HTERT RPE-1 (cell line): ENCODE data around the gene HYAL2.
"Not testable (repeated sequence)": the region's sequence is repeated elsewhere in the genome, so short reads cannot be mapped to it uniquely, and the experiment has no call there.

Source experiments
- in situ Hi-C: fragments of 300-500 bp; cut with MboI; formaldehyde crosslinking; loops from 4 replicates; pipeline ENCODE4 v1.14.3; 2020; ENCODE audit warnings: low sequenced_read_pairs

HYAL2 gene

GRCh38 chr3:50272911-50273688 lies 49.4 kb downstream of the HYAL2 start:
- in situ Hi-C loops: no loop called here

GRCh38 chr3:50272538-50272910 lies 50.0 kb downstream of the HYAL2 start:
- in situ Hi-C loops: not testable (repeated sequence)

DNA sequence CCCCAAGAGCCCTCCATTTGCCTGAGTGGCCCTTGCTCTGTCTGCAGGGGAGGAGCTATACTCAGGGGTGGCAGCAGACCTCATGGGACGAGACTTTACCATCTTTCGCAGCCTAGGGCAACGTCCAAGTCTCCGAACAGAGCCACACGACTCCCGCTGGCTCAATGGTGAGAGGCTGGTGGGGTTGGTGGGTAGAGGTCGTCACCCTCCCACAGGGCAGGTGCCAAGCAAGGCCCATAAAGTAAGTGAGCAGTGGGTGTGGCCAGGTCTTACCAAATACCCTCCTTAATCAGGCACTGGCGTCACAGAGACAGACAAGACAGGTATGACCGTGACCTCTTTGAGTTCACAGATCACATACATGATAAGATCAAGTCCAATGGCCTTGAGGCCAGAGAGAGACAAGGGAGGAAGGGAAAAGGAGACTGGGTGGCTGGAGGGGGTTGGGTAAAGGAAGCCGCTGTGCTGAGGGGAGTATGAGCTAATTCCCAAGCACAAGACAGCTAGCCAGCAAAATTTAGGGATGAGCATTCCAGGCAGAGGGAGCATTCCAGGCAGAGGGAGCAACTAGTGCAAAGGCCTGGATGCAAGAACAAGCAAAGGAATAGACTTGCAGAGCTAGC lies 51.1 kb downstream of the HYAL2 start:
- in situ Hi-C loops: no loop called here

DNA sequence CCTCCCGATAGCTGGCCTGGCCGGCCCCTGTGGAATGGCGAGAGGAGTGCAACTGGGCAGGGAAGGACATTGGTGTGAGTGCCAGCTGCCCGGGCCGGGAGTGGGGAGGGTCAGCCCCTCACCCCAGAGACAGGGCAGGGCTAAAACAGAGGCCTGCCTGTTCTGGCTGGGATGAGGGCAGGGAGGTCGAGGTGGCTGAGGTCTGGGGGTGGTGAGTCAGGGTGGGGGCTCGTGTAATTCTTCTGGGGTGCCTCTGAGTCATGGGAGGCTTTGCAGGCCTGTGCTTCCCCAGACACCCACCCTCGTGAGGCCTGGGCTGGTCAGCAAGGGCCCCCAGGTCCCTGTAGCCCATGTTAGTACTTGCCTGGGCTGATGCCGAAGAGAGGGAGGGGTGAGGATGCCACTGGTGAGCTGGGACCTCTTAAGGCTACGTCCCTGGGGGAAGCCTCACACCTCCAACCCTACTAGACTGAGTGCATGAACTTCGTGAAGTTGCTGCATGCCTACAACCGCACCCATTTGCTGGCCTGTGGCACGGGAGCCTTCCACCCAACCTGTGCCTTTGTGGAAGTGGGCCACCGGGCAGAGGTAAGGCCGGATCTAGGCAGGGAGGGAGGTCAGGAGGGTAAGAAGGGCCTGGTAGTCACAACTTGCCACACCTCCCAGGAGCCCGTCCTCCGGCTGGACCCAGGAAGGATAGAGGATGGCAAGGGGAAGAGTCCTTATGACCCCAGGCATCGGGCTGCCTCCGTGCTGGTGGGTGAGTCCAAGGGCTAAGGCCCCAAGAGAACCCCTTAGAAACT lies 51.9 kb downstream of the HYAL2 start:
- in situ Hi-C loops: no loop called here

DNA sequence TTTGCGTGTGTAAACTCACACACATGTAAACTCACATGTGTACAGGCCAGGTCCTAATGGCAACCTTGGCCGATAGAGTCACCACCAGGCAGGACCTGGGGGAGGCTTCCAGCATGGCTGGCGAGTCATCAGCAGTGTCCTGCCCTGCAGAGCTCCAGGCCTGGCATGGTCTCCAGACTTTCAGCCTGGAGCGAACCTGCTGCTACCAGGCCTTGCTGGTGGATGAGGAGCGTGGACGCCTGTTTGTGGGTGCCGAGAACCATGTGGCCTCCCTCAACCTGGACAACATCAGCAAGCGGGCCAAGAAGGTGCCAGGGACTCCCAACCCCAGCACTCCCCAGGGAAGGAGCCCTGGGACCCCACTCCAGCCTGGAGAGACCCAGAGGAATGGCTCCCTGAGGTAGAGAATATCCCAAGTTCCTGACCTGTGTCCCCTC lies 52.5 kb downstream of the HYAL2 start:
- in situ Hi-C loops: no loop called here

DNA sequence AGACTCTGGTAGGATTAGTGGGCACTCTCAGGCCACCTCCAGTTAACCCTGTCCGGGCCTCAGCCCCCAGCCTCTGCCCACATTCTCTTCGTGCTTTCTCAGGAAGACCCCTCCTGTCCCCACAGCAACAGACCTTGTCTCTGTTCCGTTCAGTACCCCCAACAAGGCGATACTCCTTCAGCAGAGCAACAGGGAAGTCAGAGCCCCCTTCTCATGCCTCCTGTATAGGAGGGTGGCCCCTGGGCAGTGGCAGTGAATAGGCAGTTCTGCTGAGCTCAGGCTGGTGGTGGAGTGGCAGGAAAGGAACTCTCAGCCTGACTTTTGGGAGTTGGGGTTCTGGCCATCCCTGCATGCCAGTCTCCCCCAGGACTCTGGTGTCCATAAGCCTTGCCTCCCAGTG lies 53.1 kb downstream of the HYAL2 start:
- in situ Hi-C loops: no loop called here

- in situ Hi-C loops: no loop called here
These were observed 53.7 kb downstream of the HYAL2 start, which contains the start of gene SEMA3B for GRCh38 chr3:50268703-50269451. SEMA3B (plus strand) TSS chr3:50269147; CDS start chr3:50269241, 94 bp downstream.

DNA sequence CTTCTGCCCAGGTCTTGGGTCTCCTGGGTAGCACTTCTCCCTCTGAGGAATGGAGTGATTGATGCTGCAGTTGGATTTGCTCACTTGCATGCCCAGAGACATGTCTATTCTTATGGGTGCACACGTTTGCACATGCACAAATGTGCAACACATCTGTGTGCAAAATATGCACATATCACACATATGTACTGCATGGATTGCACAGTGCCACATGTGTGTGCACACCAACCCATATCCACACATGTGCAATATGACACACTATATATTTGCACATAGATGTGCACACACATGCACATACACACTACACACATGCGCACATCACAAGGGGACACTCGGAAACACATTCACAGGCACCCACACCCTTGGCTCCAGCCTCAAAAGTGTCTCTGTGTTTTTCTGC lies 54.3 kb downstream of the HYAL2 start:
- in situ Hi-C loops: no loop called here
